NCI-H2171 treated with DMSO at 0.1 percent for 48 hours (cell line): ENCODE results near the gene NXPE3.
"Not testable (repeated sequence)": the region's sequence is repeated elsewhere in the genome, so short reads cannot be mapped to it uniquely, and the experiment has no call there.

Experiments used
- DNase-seq: peaks from one replicate; lab custom pipeline; 2025; lab: John Stamatoyannopoulos, UW

NXPE3 gene

GRCh38 chr3:101851850-101852714 is 73.1 kb downstream of the NXPE3 start:
- no peak for DNase-seq

GRCh38 chr3:101852983-101853840 is 74.2 kb downstream of the NXPE3 start:
- DNase-seq, result no peak

GRCh38 chr3:101853982-101854381 is 75.0 kb downstream of the NXPE3 start:
- no peak for DNase-seq

- DNase-seq, result no peak
Measured at GRCh38 chr3:101854608-101855304, 75.7 kb downstream of the NXPE3 start.

GRCh38 chr3:101857301-101857741 is 78.3 kb downstream of the NXPE3 start:
- no peak for DNase-seq

GRCh38 chr3:101858464-101859030 is 79.5 kb downstream of the NXPE3 start:
- no peak for DNase-seq

- no peak for DNase-seq
Measured at GRCh38 chr3:101859882-101860448, 81.0 kb downstream of the NXPE3 start.

- DNase-seq, result no peak
Measured at GRCh38 chr3:101861212-101861788, 82.3 kb downstream of the NXPE3 start.

GRCh38 chr3:101861789-101862415 is 82.9 kb downstream of the NXPE3 start:
- DNase-seq, result no peak

GRCh38 chr3:101862416-101863165 is 83.6 kb downstream of the NXPE3 start:
- DNase-seq, result no peak

GRCh38 chr3:101864926-101865325 is 85.9 kb downstream of the NXPE3 start:
- not testable (repeated sequence) for DNase-seq

- DNase-seq, result no peak
Measured at GRCh38 chr3:101865751-101866509, 86.9 kb downstream of the NXPE3 start.

- no peak for DNase-seq
Measured at GRCh38 chr3:101867511-101867910, 88.5 kb downstream of the NXPE3 start.

GRCh38 chr3:101867996-101868395 is 89.0 kb downstream of the NXPE3 start:
- DNase-seq, result no peak

GRCh38 chr3:101868534-101869464 is 89.8 kb downstream of the NXPE3 start:
- no peak for DNase-seq

- DNase-seq, result no peak
Measured at GRCh38 chr3:101870138-101870537, 91.1 kb downstream of the NXPE3 start.

GRCh38 chr3:101873619-101874018 is 94.6 kb downstream of the NXPE3 start:
- DNase-seq, result no peak

GRCh38 chr3:101876142-101876541 is 97.1 kb downstream of the NXPE3 start:
- no peak for DNase-seq
